ENCODE results near the gene TMEM217. TPM values are rescaled to one million over a fixed set of nuclear protein-coding genes. Genes with fewer than 3 reads are reported as not detected.

TMEM217 gene
- polyA plus RNA-seq, 3 donors = 0.09 to 0.29 TPM; not detected in 1

DNA sequence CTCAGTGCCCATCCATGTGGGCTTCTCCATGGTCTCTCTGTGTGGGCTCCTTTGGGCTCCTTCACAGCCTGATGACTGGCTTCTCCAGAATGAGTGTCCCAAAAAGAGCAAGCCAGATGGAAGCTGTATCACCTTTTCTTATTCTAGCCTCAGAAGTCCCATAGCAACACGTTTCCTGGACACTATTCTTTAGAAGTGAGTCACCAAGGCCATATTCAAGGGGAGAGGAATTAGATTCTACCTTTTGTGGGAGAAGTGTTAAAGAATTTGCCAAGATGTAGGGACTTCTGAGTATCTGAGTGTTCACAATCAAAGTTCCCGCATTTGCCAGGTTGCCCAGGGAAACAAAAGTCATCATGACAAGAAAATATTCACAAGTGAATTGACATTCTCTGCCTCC, 21.0 kb downstream of the TMEM217 start:
- Histone ChIP-seq H2AFZ (ENCODE audit: insufficient read depth, low read depth, low read length, poor library complexity, severe bottlenecking) (no peak overlapping the region), H3K27ac (ENCODE audit: low read depth in 1 of 2, low read length in 2 of 2) (no peak overlapping the region), H4K20me1 (ENCODE audit: insufficient read depth, low read length) (no peaks in the 10 kb centered on the region), H3K4me3 (replicated peaks in 1 of 3; ENCODE audit: low read depth in 2 of 3, low read length in 3 of 3) (no peak overlapping the region), H3K79me2 (ENCODE audit: insufficient read depth, low read length) (no peaks in the 10 kb centered on the region), H3K9me3 (replicated peaks in 1 of 2; ENCODE audit: control insufficient read depth in 1 of 2, insufficient read depth in 1 of 2, low read length in 2 of 2) (no peaks in the 10 kb centered on the region), H3K4me2 (replicated peaks; ENCODE audit: extremely low read depth, low read length, poor library complexity, severe bottlenecking) (no peak overlapping the region), H3K36me3 (replicated peaks in 1 of 2; ENCODE audit: control insufficient read depth in 1 of 2, insufficient read depth in 2 of 2, low read length in 2 of 2) (no peaks in the 10 kb centered on the region), H3K4me1 (ENCODE audit: control insufficient read depth in 1 of 2, insufficient read depth in 2 of 2, low read length in 2 of 2) (peaks cover 19 to 21% of the 10 kb centered on the region in 2 donors), H3K27me3 (ENCODE audit: control insufficient read depth in 2 of 2, insufficient read depth in 2 of 2, low read length in 2 of 2) (no peaks in the 10 kb centered on the region), H3K9ac (ENCODE audit: insufficient read depth, low read length, poor library complexity, severe bottlenecking) (no peak overlapping the region)
- WGBS (ENCODE audit: insufficient coverage) = 100% methylated on average over 1 of the region's 2 CpGs
- TF ChIP-seq, protein P1, sequence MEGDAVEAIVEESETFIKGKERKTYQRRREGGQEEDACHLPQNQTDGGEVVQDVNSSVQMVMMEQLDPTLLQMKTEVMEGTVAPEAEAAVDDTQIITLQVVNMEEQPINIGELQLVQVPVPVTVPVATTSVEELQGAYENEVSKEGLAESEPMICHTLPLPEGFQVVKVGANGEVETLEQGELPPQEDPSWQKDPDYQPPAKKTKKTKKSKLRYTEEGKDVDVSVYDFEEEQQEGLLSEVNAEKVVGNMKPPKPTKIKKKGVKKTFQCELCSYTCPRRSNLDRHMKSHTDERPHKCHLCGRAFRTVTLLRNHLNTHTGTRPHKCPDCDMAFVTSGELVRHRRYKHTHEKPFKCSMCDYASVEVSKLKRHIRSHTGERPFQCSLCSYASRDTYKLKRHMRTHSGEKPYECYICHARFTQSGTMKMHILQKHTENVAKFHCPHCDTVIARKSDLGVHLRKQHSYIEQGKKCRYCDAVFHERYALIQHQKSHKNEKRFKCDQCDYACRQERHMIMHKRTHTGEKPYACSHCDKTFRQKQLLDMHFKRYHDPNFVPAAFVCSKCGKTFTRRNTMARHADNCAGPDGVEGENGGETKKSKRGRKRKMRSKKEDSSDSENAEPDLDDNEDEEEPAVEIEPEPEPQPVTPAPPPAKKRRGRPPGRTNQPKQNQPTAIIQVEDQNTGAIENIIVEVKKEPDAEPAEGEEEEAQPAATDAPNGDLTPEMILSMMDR (IDR thresholded peaks at IDR 0.05) = no peak
- Mint-ChIP-seq H3K27ac (no peak overlapping the region), H3K9me3 (peaks cover 0 to 6% (median 0%) of the 10 kb centered on the region in 7 donors), H3K36me3 (peaks cover 0 to 2% of the 10 kb centered on the region in 2 donors), H3K27me3 (ENCODE audit: low read depth in 3 of 3) (peaks cover 0 to 2% (median 0%) of the 10 kb centered on the region in 3 donors), H3K4me1 (peaks cover 22% of the 10 kb centered on the region), H3K4me3 (no peak overlapping the region)
- DNase-seq = no peak
- intact Hi-C loops (cut with micrococcal nuclease) = no loop called here

DNA sequence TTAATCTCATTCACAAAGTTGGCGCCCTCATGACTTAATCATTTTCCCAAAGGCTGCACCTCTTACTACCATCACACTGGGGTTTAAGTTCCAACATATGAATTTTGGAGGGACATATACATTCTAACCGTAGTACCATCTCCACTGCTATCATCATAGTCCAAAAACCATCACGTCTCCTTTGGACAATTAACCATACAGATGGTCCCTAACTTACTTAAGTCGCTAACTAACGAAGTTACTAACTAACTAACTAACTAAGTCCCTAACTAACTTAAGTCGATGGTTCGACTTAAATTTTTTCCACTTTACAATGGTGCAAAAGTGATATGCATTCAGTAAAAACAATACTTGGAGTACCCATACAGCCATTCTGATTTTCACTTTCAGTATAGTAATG, 24.4 kb downstream of the TMEM217 start:
- H3K27ac Mint-ChIP-seq = no peak overlapping the region
- Histone ChIP-seq H3K9me3 (replicated peaks in 1 of 2; ENCODE audit: control insufficient read depth in 1 of 2, insufficient read depth in 1 of 2, low read length in 2 of 2) (no peaks in the 10 kb centered on the region), H3K4me1 (ENCODE audit: control insufficient read depth in 1 of 2, insufficient read depth in 2 of 2, low read length in 2 of 2) (peaks cover 4% of the 10 kb centered on the region in 2 donors), H3K27ac (ENCODE audit: low read depth in 1 of 2, low read length in 2 of 2) (no peak overlapping the region), H2AFZ (ENCODE audit: insufficient read depth, low read depth, low read length, poor library complexity, severe bottlenecking) (no peak overlapping the region), H3K27me3 (ENCODE audit: control insufficient read depth in 2 of 2, insufficient read depth in 2 of 2, low read length in 2 of 2) (no peaks in the 10 kb centered on the region), H4K20me1 (ENCODE audit: insufficient read depth, low read length) (no peaks in the 10 kb centered on the region), H3K4me3 (replicated peaks in 1 of 3; ENCODE audit: low read depth in 2 of 3, low read length in 3 of 3) (no peak overlapping the region), H3K36me3 (replicated peaks in 1 of 2; ENCODE audit: control insufficient read depth in 1 of 2, insufficient read depth in 2 of 2, low read length in 2 of 2) (no peaks in the 10 kb centered on the region), H3K79me2 (ENCODE audit: insufficient read depth, low read length) (no peaks in the 10 kb centered on the region), H3K4me2 (replicated peaks; ENCODE audit: extremely low read depth, low read length, poor library complexity, severe bottlenecking) (no peak overlapping the region), H3K9ac (ENCODE audit: insufficient read depth, low read length, poor library complexity, severe bottlenecking) (no peak overlapping the region)
- H3K4me3 Mint-ChIP-seq = no peak overlapping the region
- H3K27me3 Mint-ChIP-seq (ENCODE audit: low read depth in 3 of 3) = peaks cover 0 to 2% (median 1%) of the 10 kb centered on the region in 3 donors
- 100% methylated on average over 3 of the region's 7 CpGs for WGBS (ENCODE audit: insufficient coverage)
- peaks cover 0 to 2% (median 0%) of the 10 kb centered on the region in 7 donors for H3K9me3 Mint-ChIP-seq
- intact Hi-C loops (cut with micrococcal nuclease) = no loop called here
- TF ChIP-seq, protein P1 (IDR thresholded peaks at IDR 0.05) = no peak
- DNase-seq = no peak
- no peaks in the 10 kb centered on the region for H3K36me3 Mint-ChIP-seq
- H3K4me1 Mint-ChIP-seq = peaks cover 8% of the 10 kb centered on the region

Data from CD14-positive monocyte (primary cell).